HepG2 (cell line): Measurements from ENCODE around the gene ANKRD18B. TPM values are rescaled to one million over a fixed set of nuclear protein-coding genes. Genes with fewer than 3 reads are reported as not detected.
"Not testable (repeated sequence)": the region's sequence is repeated elsewhere in the genome, so short reads cannot be mapped to it uniquely, and the experiment has no call there.

Experiments
- ATAC-seq: fragments of 200-7000 bp; cut with Tn5 transposase; 3 replicates; pipeline ENCODE4 v1.9.1; 2020; ENCODE audit warnings: mild to moderate bottlenecking, moderate library complexity
- BruUV-seq: library from RNA; stranded (reverse); fragments of 400-500 nt; replicated peaks from 2 replicates; lab custom pipeline; 2021; lab: Mats Ljungman, UMichigan
- CTCF ChIA-PET: fragments of 300-600 bp; formaldehyde crosslinking; extraction: SDS; loops from one replicate; lab custom pipeline; 2021; ENCODE audit warnings: low total read pairs, inconsistent platforms, low intra/inter-chr PET ratio; lab: Yijun Ruan, JAX
- POLR2A ChIA-PET: fragments of 350-600 bp; sonication (Branson Sonifier 250); formaldehyde crosslinking; loops from one replicate; lab custom pipeline; 2020; ENCODE audit warnings: antibody characterized with exemption, inconsistent platforms; lab: Yijun Ruan, JAX
- DNase-seq: peaks from one replicate; pipeline ENCODE4 v3.0.0-alpha.2; 2015; ENCODE audit warnings: low spot score
- FAIRE-seq: peaks from 3 replicates; lab custom pipeline; 2011; peaks lifted over from hg19 to GRCh38; lab: Jason Lieb, UNC
- H2AFZ ChIP-seq: one replicate; pipeline ENCODE4 v1.6.1; 2011; ENCODE audit warnings: low read length, inconsistent platforms
- H3K27ac ChIP-seq: fragments of 300-600 bp; 3 replicates; pipeline ENCODE4 v1.8.0; 2011; ENCODE audit warnings: mixed run types, mild to moderate bottlenecking, mixed read lengths, low read length, inconsistent platforms; ENCODE audit not compliant: insufficient read depth; ENCODE audit errors: extremely low read length
- H3K27me3 ChIP-seq, 2 experiments: fragments of 200-600 bp in 1 of 2; 2 replicates in 1 of 2; 3 replicates in 1 of 2; pipeline versions ENCODE4 v1.6.0 to v1.8.0; 2011; ENCODE audit warnings: low read length in 2 of 2, mild to moderate bottlenecking in 2 of 2, moderate library complexity in 2 of 2, inconsistent platforms in 1 of 2; ENCODE audit not compliant: insufficient read depth in 2 of 2, control insufficient read depth in 1 of 2
- H3K36me3 ChIP-seq, 2 experiments: fragments of 200-600 bp in 1 of 2; replicated peaks in 1 of 2; 2 replicates in 1 of 2; 3 replicates in 1 of 2; pipeline versions ENCODE4 v1.5.1 to v1.8.0; 2011; ENCODE audit warnings: low read length in 2 of 2, inconsistent platforms in 1 of 2; ENCODE audit not compliant: insufficient read depth in 2 of 2, control insufficient read depth in 1 of 2
- H3K4me1 ChIP-seq: 2 replicates; pipeline ENCODE4 v1.5.1; 2012; ENCODE audit warnings: low read length, inconsistent platforms; ENCODE audit not compliant: insufficient read depth
- H3K4me2 ChIP-seq: 2 replicates; pipeline ENCODE4 v1.6.0; 2011; ENCODE audit warnings: low read depth, low read length, inconsistent platforms
- H3K4me3 ChIP-seq, 3 experiments: fragments of 200-600 bp in 1 of 3; sonication (generic), shearing (Covaris generic) in 1 of 3; replicated peaks in 1 of 3; 2 replicates each; pipeline ENCODE4 v1.5.1; 2011 to 2016; ENCODE audit warnings: low read length in 3 of 3, inconsistent platforms in 2 of 3, low read depth in 2 of 3, mild to moderate bottlenecking in 2 of 3, control low read depth in 1 of 3, mixed read lengths in 1 of 3; ENCODE audit not compliant: insufficient read depth in 1 of 3
- H3K79me2 ChIP-seq: one replicate; pipeline ENCODE4 v1.6.1; 2011; ENCODE audit warnings: low read length, inconsistent platforms; ENCODE audit not compliant: insufficient read depth
- H3K9ac ChIP-seq: 2 replicates; pipeline ENCODE4 v1.6.0; 2011; ENCODE audit warnings: mild to moderate bottlenecking, low read depth, low read length, inconsistent platforms; ENCODE audit not compliant: insufficient read depth
- H3K9me3 ChIP-seq: 2 replicates; pipeline ENCODE4 v1.5.1; 2012; ENCODE audit warnings: mild to moderate bottlenecking, low read length
- H4K20me1 ChIP-seq: 2 replicates; pipeline ENCODE4 v1.6.0; 2011; ENCODE audit warnings: inconsistent platforms, mild to moderate bottlenecking, low read length, moderate library complexity; ENCODE audit not compliant: insufficient read depth
- WGBS: methylation state at CpG from one replicate; pipeline ENCODE4 v1.1.6; 2017; ENCODE audit warnings: low lambda C conversion rate; 5-methylcytosine and 5-hydroxymethylcytosine counted together
- in situ Hi-C: cut with HindIII; loops from 2 replicates; pipeline ENCODE4 v1.10.0; 2017; ENCODE audit warnings: low pct_unique_long_range_greater_than_20kb; ENCODE audit not compliant: extremely low pct_ligation_motif_present
- intact Hi-C: fragments of 100-400 bp; cut with micrococcal nuclease; formaldehyde crosslinking; loops from one replicate; pipeline ENCODE4 v1.10.0; 2022; ENCODE audit not compliant: unreplicated experiment
- polyA plus RNA-seq, 8 experiments: library from polyadenylated mRNA; depleted of rRNA in 3 of 8; stranded (reverse) in 7 of 8; unstranded in 1 of 8; fragments of >200 nt; fragmentation: Illumina TruSeq in 4 of 8; extraction: Trizol in 4 of 8; gene quantifications; 2 replicates each; pipeline versions ENCODE4 v1.2.1 to v1.2.3, GENCODE V29; 2011 to 2016; ENCODE audit warnings: low read depth in 4 of 8, missing spikeins in 1 of 8, mixed read lengths in 1 of 8; ENCODE audit not compliant: insufficient read depth in 1 of 8
- total RNA-seq, 5 experiments: library from RNA; depleted of rRNA; stranded (reverse); fragments of >200 nt; fragmentation: Illumina TruSeq; extraction: Trizol; gene quantifications; 2 replicates each; pipeline ENCODE4 v1.2.3, GENCODE V29; 2016; ENCODE audit warnings: low read depth in 1 of 5

The ANKRD18B gene
- total and polyA plus RNA-seq, 2 of the 13 experiments (the other 11 are each of a cell fraction or from before 2014, with no cell fraction given), result 0.57 to 1.4 TPM

DNA sequence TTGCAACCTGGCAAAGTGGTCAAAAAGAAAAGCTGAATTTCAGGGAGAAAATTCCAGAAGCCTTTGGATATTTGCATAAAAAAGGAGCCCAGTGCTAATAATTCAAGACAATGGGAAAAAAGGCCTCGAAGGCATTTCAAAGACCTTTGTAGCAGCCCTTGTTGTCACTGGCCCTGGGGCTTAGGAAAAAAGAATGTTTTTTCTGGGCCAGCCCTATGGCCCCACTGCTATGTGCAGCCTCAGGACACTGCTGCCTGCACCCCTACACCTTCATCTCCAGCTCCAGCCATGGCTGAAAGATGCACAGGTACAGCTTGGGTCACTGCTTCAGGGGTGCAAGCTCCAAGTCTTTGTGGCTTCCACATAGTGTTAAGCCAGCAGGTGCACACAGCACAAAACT is 62.1 kb downstream of the ANKRD18B start:
- intact Hi-C loops, H3K4me3 ChIP-seq, H3K4me2 ChIP-seq, CTCF ChIA-PET, H3K27me3 ChIP-seq, DNase-seq, POLR2A ChIA-PET, H3K36me3 ChIP-seq, H3K79me2 ChIP-seq, H2AFZ ChIP-seq, H3K27ac ChIP-seq, in situ Hi-C loops, H3K9me3 ChIP-seq, H3K9ac ChIP-seq, BruUV-seq, ATAC-seq, H4K20me1 ChIP-seq, H3K4me1 ChIP-seq, FAIRE-seq: not testable (repeated sequence)
- 0% methylated on average over 1 of the region's 1 CpG for WGBS

DNA sequence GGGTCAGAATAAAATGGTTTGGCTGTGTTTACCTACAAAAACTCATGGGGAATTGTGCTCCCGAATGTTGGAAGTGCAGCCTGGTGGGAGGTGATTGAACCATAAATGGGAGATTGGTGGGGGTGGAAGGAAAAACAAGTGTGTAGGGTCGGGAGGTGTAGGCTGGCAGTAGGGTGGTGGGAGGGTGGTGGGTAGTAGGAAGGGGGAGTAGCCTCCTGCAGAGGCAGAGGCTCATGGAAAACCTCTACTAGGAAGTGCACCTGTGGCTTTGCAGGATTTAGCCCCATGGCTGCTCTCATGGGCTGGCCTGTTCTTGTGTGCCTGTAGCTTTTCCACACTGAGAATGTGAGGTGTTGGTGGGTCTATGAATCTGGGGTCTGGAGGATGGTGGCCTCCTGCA is 63.7 kb downstream of the ANKRD18B start:
- no CpG with 5 or more reads among the region's 2 CpGs for WGBS
- H3K4me1 ChIP-seq, ATAC-seq, DNase-seq, CTCF ChIA-PET, BruUV-seq, in situ Hi-C loops, H3K27ac ChIP-seq, H3K4me3 ChIP-seq, H4K20me1 ChIP-seq, H3K9me3 ChIP-seq, H3K4me2 ChIP-seq, H3K79me2 ChIP-seq, H3K36me3 ChIP-seq, intact Hi-C loops, H3K9ac ChIP-seq, FAIRE-seq, POLR2A ChIA-PET, H3K27me3 ChIP-seq, H2AFZ ChIP-seq: not testable (repeated sequence)

DNA sequence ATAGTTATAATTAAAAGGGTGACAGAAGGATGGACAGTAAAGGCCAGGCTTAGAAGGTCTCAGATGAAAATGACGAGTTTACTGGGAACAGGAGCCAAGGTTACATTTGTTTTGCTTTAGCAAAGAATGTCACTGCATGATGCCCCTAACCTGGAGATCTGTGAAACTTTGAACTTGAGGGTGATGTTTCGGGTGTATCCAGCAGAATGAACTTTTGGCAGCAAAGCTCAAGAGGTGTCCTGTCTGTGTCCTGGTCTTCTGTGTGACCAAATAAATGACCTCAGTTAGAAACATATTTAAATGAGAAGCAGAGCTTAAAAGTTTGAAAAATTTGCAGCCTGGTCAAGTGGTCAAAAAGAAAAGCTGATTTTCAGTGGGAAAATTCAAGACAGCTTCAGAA is 64.8 kb downstream of the ANKRD18B start:
- in situ Hi-C loops, H3K9ac ChIP-seq, ATAC-seq, H3K27me3 ChIP-seq, H3K4me3 ChIP-seq, H3K9me3 ChIP-seq, CTCF ChIA-PET, BruUV-seq, DNase-seq, H3K36me3 ChIP-seq, intact Hi-C loops, FAIRE-seq, H3K4me1 ChIP-seq, POLR2A ChIA-PET, H3K79me2 ChIP-seq, H3K27ac ChIP-seq, H3K4me2 ChIP-seq, H2AFZ ChIP-seq, H4K20me1 ChIP-seq: not testable (repeated sequence)
- 10% methylated on average over 1 of the region's 2 CpGs for WGBS

DNA sequence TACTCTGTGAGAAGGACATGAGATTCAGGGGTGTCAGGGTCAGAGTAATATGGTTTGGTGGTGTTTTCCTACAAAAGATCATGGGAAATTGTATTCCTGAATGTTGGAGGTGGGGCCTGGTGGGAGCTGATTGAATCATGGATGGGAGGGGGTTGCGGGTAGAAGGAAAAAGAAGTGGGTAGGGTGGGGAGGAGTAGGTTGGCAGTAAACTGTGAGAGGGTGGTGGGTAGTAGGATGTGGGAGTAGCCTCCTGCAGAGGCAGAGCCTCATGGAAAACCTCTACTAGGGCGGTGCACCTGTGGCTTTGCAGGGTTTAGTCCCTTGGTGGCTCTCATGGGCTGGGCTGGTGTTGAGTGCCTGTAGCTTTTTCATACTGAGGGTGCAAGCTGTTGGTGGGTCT is 66.8 kb downstream of the ANKRD18B start:
- H3K27ac ChIP-seq, H3K4me3 ChIP-seq, FAIRE-seq, ATAC-seq, H3K4me2 ChIP-seq, in situ Hi-C loops, H2AFZ ChIP-seq, BruUV-seq, H4K20me1 ChIP-seq, H3K27me3 ChIP-seq, H3K9me3 ChIP-seq, H3K4me1 ChIP-seq, DNase-seq, intact Hi-C loops, CTCF ChIA-PET, H3K79me2 ChIP-seq, H3K36me3 ChIP-seq, H3K9ac ChIP-seq, POLR2A ChIA-PET: not testable (repeated sequence)
- 19% methylated on average over 2 of the region's 2 CpGs for WGBS
